HG02610 (cell line): Measurements from ENCODE around the gene FFAR1.
"Not testable (repeated sequence)": the region's sequence is repeated elsewhere in the genome, so short reads cannot be mapped to it uniquely, and the experiment has no call there.

Experiments
- ATAC-seq: cut with Tn5 transposase; IDR thresholded peaks from one replicate; pipeline ENCODE4 v1.9.1; 2021; ENCODE audit warnings: mild to moderate bottlenecking, moderate library complexity; ENCODE audit not compliant: unreplicated experiment

The FFAR1 gene

GRCh38 chr19:35359395-35359794 is 11.7 kb downstream of the FFAR1 start:
- not testable (repeated sequence) for ATAC-seq

- not testable (repeated sequence) for ATAC-seq
These were observed 12.4 kb downstream of the FFAR1 start for GRCh38 chr19:35360081-35360480.

GRCh38 chr19:35360880-35361420 is 13.2 kb downstream of the FFAR1 start:
- ATAC-seq: no peak

- ATAC-seq: no peak
These were observed 14.7 kb downstream of the FFAR1 start for GRCh38 chr19:35362261-35363000.

- ATAC-seq: no peak
These were observed 15.4 kb downstream of the FFAR1 start for GRCh38 chr19:35363001-35363590.

GRCh38 chr19:35363711-35364425 is 16.2 kb downstream of the FFAR1 start:
- ATAC-seq: no peak

DNA sequence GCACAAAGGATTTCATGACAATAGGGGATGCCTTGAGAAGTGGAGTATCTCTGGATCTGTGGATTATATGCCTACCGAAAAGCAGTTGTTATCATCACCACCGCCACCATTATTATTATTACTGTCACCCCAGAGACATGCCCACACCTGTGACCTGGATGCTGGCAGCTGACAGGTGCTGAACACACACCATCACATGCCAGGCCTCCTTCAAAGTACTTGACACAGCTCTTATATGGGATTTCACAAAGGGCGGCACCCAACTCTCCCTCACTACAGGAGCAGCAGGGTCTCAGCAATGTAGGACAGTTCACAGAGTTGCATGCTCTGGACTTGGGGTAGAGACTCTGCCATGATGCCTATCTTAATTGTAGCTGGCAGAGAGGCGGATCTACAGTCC is 17.6 kb downstream of the FFAR1 start:
- ATAC-seq: no peak

DNA sequence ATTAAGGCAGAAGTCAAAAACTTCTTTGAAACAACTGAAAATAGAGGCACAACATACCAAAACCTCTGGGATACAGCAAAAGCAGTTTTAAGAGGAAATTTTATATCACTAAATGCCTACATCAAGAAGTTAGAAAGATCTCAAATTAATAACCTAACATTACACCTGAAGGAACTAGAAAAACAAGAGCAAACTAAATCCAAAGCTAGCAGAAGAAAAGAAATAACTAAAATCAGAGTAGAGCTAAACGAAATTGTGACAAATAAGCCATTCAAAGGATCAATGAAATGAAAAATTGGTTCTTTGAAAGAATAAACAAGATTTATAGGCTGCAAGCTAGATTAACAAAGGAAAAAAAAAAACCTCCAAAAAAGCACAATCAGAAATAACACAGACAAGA is 20.7 kb downstream of the FFAR1 start:
- no peak for ATAC-seq

DNA sequence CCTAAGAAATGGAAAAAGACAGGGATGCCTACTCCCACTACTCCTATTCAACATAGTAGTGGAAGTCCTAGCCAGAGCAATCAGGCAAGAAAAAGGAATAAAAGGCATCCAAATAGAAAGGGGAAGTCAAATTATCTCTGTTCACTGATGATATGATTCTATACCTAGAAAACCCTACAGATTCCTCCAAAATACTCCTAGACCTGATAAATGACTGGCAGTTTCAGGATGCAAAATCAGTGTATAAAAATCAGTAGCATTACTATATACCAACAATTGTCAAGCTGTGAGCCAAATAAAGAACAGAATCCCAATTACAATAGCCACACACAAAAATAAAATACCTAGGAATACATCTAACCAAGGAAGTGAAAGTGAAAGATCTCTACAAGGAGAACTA is 21.8 kb downstream of the FFAR1 start:
- ATAC-seq: no peak

GRCh38 chr19:35370722-35371121 is 23.0 kb downstream of the FFAR1 start, which contains the start of gene GPR42:
Gene GPR42 (plus strand): TSS chr19:35371068. CDS start chr19:35371360, 292 bp downstream.
- ATAC-seq: no peak

GRCh38 chr19:35373492-35373891 is 25.8 kb downstream of the FFAR1 start:
- no peak for ATAC-seq

DNA sequence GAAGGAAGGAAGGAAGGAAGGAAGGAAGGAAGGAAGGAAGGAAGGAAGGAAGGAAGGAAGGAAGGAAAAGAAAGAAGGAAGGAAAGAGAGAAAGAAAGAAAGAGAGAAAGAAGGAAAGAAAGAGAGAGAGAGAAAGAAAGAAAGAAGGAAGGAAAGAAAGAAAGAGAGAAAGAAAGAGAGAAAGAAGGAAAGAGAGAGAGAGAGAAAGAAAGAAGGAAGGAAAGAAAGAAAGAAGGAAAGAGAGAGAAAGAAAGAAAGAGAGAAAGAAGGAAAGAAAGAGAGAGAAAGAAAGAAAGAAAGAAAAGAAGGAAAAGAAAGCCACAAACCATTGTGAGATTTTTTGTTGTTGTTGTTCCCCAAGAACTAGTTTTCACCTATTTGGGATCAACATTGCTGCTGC is 26.3 kb downstream of the FFAR1 start:
- ATAC-seq: not testable (repeated sequence)

DNA sequence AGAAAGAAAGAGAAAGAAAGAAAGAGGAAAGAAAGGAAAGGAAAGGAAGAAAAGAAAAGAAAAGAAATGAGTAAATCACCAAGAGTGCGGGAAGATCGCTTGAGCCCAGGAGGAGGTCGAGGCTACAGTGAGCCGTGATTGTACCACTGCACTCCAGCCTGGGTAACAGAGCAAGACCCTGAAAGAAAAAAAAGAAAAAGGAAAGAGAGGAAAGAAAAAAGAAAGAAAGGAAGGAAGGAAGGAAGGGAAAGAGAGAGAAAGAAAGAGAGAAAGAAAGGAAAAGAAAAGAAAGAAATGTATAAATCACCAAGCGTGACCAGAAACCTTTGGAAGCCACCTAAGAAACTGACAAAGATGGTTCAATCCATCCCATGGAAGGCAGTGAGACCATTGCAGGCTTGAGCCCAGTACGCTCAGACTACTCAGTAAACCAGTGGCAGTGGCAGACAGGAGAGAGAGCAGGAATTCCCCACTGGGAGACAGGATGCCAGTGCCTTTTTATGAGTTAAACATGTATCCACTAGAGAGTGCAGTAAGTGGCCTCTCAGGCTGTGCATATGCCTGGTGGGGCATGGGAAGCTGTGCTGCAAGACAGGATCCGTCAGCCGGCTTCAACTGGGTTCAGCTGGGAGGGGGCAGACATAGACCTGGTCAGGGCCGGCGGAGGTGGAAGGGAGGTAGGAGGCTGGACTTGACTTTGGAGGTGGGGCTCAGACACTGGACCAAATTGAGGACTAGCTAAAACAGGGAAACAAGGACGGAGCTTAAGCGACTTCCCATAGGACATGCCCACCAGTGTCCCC is 28.0 kb downstream of the FFAR1 start:
- ATAC-seq: no peak

DNA sequence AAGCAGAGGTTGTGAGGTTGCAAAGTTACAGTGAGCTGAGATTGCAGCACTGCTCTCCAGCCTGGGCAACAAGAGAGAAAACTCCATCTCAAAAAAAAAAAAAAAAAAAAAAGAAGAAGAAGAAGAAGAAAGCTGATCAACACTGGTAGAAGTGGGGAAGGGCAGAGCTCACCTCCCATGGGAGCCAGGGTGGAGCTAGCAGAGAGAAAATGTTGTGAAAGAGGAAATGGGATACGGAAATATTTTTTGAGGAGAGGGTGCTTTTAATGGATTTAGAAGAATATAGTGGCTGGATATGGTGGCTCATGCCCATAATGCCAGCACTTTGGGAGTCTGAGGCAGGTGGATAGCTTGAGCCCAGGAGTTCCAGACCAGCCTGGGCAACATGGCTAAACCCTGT is 30.0 kb downstream of the FFAR1 start:
- ATAC-seq: no peak

- ATAC-seq: no peak
These were observed 30.7 kb downstream of the FFAR1 start for GRCh38 chr19:35378356-35378755.

DNA sequence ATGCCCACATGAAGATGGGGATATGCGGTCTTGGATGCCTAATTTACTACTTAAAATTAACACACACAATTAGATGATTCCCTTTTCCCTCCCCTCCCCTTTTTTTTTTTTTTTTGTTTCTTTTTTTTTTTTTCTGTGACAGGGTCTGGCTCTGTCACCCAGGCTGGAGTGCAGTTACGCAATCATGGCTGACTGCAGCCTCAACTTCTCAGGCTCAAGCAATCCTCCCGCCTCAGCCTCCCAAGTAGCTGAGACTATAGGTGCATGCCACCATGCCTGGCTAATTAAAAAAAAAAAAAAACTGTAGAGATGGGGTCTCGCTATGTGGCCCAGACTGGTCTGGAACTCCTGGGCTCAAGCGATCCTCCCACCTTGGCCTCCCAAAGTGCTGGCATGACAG is 31.8 kb downstream of the FFAR1 start:
- ATAC-seq: not testable (repeated sequence)

DNA sequence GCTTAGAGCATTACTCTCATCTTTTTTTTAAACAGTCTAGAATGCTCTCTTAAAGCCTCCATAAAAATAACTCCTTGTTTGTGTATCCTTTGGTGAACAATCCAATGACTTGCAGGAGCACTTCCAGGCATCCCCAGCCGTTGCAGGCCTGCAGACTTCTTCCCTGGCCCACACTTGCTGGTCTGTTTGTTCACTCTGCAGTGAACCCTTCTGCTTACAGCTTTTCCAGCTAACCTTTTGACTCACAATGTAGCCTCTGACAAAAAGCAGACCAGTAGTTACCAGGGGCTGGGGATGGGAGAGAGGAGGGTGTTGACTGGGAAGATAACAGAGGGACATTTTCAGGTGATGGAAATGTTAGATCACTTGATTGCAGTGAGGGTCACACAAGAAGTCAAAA is 32.3 kb downstream of the FFAR1 start:
- ATAC-seq: no peak

- ATAC-seq: no peak
These were observed 32.9 kb downstream of the FFAR1 start for GRCh38 chr19:35380450-35381124.

DNA sequence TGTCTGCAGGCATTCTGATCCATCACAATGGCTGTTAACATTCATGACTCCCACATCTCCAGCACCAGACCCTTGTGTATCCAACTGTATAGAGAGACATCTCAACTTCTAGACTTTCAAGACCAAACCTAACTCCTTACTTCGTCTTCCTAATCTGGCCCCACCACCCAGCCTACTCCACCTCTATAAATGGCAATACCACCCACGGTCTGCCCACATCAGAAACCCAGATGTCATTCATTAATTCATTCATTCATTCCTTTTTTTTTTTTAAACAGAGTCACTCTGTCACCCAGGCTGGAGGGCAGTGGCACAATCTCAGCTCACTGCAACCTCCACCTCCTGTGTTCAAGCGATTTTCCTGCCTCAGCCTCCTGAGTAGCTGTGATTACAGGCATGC is 33.6 kb downstream of the FFAR1 start:
- no peak for ATAC-seq

DNA sequence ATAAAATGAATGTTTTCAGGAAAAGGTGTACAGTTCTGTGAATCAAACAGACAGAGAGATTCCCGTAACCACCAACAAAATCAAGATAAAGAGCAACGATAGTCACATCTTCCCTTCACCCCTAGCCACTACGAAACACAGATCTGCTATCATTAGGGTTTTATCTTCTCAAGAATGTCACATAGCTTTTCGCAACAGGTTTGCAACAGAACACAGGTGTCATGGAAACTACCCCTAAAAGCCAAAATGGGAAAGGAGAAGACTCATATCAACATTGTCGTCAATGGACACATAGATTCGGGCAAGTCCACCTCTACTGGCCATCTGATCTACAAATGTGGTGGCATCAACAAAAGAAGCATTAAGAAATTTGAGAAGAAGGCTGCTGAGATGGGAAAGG is 34.2 kb downstream of the FFAR1 start:
- no peak for ATAC-seq
